ENCODE data around the gene CD55.

DNA sequence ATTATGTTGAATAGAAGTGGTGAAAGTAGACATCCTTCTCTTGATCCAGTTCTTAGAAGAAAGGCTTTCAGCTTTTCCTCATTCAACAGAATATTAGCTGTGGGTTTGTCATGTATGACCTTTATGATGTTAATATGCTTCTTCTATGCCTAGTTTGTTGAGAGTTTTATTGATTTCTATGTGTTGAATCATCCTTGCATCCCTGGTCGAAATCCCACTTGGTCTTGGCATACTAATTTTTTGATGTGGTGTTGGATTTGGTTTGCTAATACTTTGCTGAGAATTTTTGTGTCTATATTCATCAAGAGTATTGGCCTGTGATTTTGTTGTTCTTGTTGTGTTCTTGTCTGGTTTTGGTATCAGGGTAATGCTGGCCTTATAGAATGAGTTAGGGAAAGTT is 20.9 kb downstream of the CD55 start:
- TF ChIP-seq, protein P1, sequence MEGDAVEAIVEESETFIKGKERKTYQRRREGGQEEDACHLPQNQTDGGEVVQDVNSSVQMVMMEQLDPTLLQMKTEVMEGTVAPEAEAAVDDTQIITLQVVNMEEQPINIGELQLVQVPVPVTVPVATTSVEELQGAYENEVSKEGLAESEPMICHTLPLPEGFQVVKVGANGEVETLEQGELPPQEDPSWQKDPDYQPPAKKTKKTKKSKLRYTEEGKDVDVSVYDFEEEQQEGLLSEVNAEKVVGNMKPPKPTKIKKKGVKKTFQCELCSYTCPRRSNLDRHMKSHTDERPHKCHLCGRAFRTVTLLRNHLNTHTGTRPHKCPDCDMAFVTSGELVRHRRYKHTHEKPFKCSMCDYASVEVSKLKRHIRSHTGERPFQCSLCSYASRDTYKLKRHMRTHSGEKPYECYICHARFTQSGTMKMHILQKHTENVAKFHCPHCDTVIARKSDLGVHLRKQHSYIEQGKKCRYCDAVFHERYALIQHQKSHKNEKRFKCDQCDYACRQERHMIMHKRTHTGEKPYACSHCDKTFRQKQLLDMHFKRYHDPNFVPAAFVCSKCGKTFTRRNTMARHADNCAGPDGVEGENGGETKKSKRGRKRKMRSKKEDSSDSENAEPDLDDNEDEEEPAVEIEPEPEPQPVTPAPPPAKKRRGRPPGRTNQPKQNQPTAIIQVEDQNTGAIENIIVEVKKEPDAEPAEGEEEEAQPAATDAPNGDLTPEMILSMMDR (IDR thresholded peaks at IDR 0.05), result no peak
- no peak for TF ChIP-seq POLR2A (IDR thresholded peaks at IDR 0.05)
